Suprapubic skin (tissue), 4 donors: ENCODE data around the gene CCDC85A. TPM values are rescaled to one million over a fixed set of nuclear protein-coding genes. Genes with fewer than 3 reads are reported as not detected.
"Not testable (repeated sequence)": the region's sequence is repeated elsewhere in the genome, so short reads cannot be mapped to it uniquely, and the experiment has no call there.

ENCODE experiments used
- DNase-seq, 2 donors: peaks; one replicate each; pipeline ENCODE4 v3.0.0-alpha.2; 2019; ENCODE audit warnings: low spot score in 2 of 2
- H3K27ac ChIP-seq: fragments of 200-600 bp; sonication (generic); one replicate; pipeline ENCODE4 v1.5.1; 2019
- H3K27me3 ChIP-seq: fragments of 200-600 bp; sonication (generic); one replicate; pipeline ENCODE4 v1.5.1; 2019
- H3K36me3 ChIP-seq: fragments of 200-600 bp; sonication (generic); one replicate; pipeline ENCODE4 v1.5.1; 2019
- H3K4me1 ChIP-seq: fragments of 200-600 bp; sonication (generic); one replicate; pipeline ENCODE4 v1.5.1; 2019
- H3K4me3 ChIP-seq: fragments of 200-600 bp; sonication (generic); one replicate; pipeline ENCODE4 v1.5.1; 2019; ENCODE audit warnings: mild to moderate bottlenecking
- H3K9me3 ChIP-seq: fragments of 200-600 bp; sonication (generic); one replicate; pipeline ENCODE4 v1.5.1; 2019
- EP300 ChIP-seq: sonication (generic); formaldehyde crosslinking; IDR thresholded peaks from one replicate; pipeline ENCODE4 v1.6.1; 2017; ENCODE audit warnings: antibody characterized with exemption
- POLR2A ChIP-seq, 2 donors: fragments of 450-650 bp; IDR thresholded peaks; one replicate each; pipeline ENCODE4 v1.6.1; 2017; ENCODE audit warnings: antibody characterized with exemption in 2 of 2, mild to moderate bottlenecking in 2 of 2, moderate library complexity in 2 of 2
- POLR2AphosphoS5 ChIP-seq, 3 donors: sonication (generic); formaldehyde crosslinking; IDR thresholded peaks; one replicate each; pipeline ENCODE4 v1.6.1; 2017; ENCODE audit warnings: antibody characterized with exemption in 3 of 3
- WGBS: methylation state at CpG from one replicate; pipeline ENCODE4 v1.1.5; 2018; 5-methylcytosine and 5-hydroxymethylcytosine counted together
- total RNA-seq, 4 donors: library from RNA; depleted of rRNA; stranded (reverse); fragments of >200 nt; gene quantifications; one replicate each; pipeline ENCODE4 v1.1.0, GENCODE V29; 2016
- TF ChIP-seq, protein P1 (sequence below), 2 donors: fragments of 200-600 bp in 1 of 2; fragments of 450-650 bp in 1 of 2; sonication (generic) in 1 of 2; IDR thresholded peaks; one replicate each; pipeline ENCODE4 v1.5.1; 2016 to 2019; ENCODE audit warnings: antibody characterized with exemption in 2 of 2, mild to moderate bottlenecking in 1 of 2, moderate library complexity in 1 of 2

The CCDC85A gene
- 1 to 10 TPM; 1.9 to 3.2 (median 2.5) TPM for total RNA-seq

DNA sequence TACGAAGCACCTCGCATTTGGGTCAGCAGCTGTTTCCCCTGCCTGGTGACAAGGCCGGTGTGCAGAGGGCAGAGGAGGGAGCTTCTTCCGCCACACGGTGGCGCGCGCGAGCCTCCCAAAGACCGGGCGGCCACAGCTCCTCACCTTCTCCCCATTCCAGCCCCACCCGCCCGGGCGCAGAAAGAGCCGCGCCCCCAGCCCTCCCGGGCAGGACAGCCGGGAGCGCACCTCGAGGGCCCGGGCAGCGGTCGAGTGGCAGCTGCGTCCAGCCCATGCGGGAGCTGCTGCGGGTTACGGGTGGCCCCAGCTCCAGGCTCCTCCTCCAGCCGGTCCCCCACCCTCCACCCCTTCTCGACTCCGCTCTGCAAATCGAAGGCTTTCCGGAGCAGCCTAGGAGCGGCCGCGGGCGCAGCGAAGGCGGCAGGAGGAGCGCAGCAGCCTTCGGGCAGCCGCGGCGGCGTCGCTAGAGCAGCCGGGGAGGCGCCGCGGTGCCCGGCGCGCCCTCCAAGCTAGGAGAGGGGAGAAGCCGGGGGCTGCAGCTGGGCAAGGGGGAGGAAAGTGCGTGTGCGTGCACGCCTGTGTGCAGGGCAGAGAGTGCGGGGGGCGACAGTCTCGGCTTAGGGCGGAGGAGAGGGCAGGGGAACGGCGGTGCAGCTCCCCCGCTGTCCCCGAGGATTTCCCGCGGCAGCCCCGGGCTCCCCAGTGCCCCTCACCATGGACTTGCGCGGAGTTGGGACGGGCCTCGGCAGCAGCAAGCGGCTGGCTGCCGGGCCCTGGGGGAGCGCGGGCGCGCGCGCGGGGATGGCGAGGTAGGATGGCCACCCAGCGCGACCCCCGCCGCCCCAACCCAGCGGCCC lies at the start of gene CCDC85A:
Gene CCDC85A, plus strand, starts transcription at position 348 of the 857 bp plus-strand sequence. CDS start 635 bp downstream, outside the sequence.
- TF ChIP-seq POLR2A (IDR thresholded peaks at IDR 0.05) (no peak), POLR2AphosphoS5 (IDR thresholded peaks at IDR 0.05) (no peak), EP300 (no peak)
- TF ChIP-seq, protein P1, sequence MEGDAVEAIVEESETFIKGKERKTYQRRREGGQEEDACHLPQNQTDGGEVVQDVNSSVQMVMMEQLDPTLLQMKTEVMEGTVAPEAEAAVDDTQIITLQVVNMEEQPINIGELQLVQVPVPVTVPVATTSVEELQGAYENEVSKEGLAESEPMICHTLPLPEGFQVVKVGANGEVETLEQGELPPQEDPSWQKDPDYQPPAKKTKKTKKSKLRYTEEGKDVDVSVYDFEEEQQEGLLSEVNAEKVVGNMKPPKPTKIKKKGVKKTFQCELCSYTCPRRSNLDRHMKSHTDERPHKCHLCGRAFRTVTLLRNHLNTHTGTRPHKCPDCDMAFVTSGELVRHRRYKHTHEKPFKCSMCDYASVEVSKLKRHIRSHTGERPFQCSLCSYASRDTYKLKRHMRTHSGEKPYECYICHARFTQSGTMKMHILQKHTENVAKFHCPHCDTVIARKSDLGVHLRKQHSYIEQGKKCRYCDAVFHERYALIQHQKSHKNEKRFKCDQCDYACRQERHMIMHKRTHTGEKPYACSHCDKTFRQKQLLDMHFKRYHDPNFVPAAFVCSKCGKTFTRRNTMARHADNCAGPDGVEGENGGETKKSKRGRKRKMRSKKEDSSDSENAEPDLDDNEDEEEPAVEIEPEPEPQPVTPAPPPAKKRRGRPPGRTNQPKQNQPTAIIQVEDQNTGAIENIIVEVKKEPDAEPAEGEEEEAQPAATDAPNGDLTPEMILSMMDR (IDR thresholded peaks at IDR 0.05), result peak; percentile 64 to 97
- Histone ChIP-seq H3K4me3 (peak within 1 kb of the TSS; percentile 78), H3K27me3 (peaks cover 8% of the 10 kb centered on the region), H3K4me1 (peaks cover 29% of the 10 kb centered on the region), H3K36me3 (no peaks in the 10 kb centered on the region), H3K9me3 (no peaks in the 10 kb centered on the region), H3K27ac (peak within 1 kb of the TSS; percentile 29)
- 2% methylated on average over 13 of the region's 86 CpGs for WGBS
- peak; percentile 86 to 88 for DNase-seq

DNA sequence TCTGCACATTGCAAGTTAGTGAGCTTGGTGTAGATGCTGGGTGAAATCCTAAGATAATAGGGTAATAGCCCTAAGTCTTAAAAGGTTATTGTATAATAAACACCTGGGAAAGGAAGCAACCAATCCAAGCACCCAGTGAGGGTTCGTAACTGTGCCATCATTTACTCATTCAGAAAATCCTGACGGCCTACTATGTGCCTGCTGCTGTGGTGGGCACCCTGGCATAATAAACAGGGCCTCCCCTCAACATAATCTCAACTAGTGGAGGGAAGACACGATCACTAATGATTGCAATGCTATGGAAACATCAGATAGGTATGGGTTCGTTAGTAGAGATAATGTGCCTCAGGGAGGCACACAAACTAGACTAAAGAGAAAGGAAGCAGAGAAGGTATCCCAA lies 48.9 kb upstream of the CCDC85A start:
- H3K36me3 ChIP-seq, result no peaks in the 10 kb centered on the region

DNA sequence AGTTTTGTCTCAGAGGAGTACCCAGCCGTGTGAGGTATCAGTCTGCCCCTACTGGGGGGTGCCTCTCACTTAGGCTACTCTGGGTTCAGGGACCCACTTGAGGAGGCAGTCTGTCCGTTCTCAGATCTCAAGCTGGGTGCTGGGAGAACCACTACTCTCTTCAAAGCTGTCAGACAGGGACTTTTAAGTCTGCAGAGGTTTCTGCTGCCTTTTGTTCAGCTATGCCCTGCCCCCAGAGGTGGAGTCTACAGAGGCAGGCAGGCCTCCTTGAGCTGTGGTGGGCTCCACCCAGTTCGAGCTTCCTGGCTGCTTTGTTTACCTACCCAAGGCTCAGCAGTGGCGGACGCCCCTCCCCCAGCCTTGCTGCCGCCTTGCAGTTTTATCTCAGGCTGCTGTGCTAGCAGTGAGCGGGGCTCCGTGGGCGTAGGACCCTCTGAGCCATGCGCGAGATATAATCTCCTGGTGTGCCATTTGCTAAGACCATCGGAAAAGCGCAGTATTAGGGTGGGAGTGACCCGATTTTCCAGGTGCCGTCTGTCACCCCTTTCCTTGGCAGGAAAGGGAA lies 41.2 kb upstream of the CCDC85A start:
- H3K36me3 ChIP-seq, H3K27me3 ChIP-seq, H3K9me3 ChIP-seq, H3K4me3 ChIP-seq, H3K4me1 ChIP-seq, H3K27ac ChIP-seq, DNase-seq: not testable (repeated sequence)
- 96% methylated on average over 15 of the region's 15 CpGs for WGBS

More for the DNA sequence above, 48.9 kb upstream of the CCDC85A start:
- no peak for TF ChIP-seq EP300
- 88% methylated on average over 4 of the region's 4 CpGs for WGBS
- Histone ChIP-seq H3K27me3 (no peaks in the 10 kb centered on the region), H3K4me3 (no peak overlapping the region), H3K4me1 (no peaks in the 10 kb centered on the region), H3K27ac (no peak overlapping the region), H3K9me3 (no peaks in the 10 kb centered on the region)
- no peak for DNase-seq

DNA sequence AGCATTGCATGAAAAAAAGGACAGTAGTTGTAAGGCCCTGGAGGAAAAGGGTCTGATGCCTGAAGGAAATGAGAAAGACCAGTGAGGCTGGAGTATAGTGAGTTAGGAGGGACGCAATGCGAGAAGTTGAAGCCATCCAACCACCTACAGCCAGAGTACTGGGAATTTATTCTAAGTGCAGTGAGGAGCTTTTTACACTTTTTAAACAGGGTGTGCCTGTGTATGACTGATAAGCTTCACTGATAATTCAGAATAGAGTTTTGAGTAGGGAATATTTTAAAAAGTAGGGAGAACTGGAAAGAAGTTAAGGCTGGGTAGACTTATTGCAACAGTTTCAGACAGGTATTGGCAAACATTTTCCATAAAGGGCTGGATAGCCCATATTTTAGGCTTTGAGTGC lies 35.9 kb upstream of the CCDC85A start:
- no peaks in the 10 kb centered on the region for H3K27me3 ChIP-seq
- DNase-seq, result no peak
- 94% methylated on average over 2 of the region's 2 CpGs for WGBS
- H3K9me3 ChIP-seq, result no peaks in the 10 kb centered on the region
- TF ChIP-seq POLR2AphosphoS5 (IDR thresholded peaks at IDR 0.05), result no peak
- no peak for TF ChIP-seq EP300
- TF ChIP-seq POLR2A (IDR thresholded peaks at IDR 0.05), result no peak
- TF ChIP-seq, protein P1 (IDR thresholded peaks at IDR 0.05), result no peak
- H3K36me3 ChIP-seq, result no peaks in the 10 kb centered on the region
- H3K4me1 ChIP-seq, result no peaks in the 10 kb centered on the region
- no peak overlapping the region for H3K4me3 ChIP-seq
- H3K27ac ChIP-seq, result no peak overlapping the region

DNA sequence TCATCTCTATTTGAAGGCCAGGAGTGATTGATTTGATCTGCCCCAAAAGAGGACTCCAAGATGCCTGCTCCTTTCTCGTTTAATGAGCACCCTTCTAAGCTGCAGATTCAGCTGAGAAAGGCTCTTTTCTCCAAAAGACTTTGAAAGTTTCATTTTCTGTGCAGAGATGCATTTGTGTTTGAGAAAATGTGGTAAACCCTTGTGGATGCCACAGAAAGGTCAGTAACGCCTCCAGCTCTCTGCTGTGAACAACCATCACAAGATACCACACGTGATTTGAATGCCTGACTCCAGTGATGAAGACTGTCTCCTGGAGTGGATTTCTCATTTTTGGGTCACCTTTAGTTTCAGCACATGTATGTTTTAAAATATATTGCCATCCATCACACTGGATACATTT lies 35.0 kb upstream of the CCDC85A start:
- no peak for DNase-seq
- Histone ChIP-seq H3K27ac (no peak overlapping the region), H3K27me3 (no peaks in the 10 kb centered on the region), H3K4me1 (no peaks in the 10 kb centered on the region), H3K4me3 (no peak overlapping the region), H3K36me3 (no peaks in the 10 kb centered on the region), H3K9me3 (no peaks in the 10 kb centered on the region)
- WGBS, result 78% methylated on average over 3 of the region's 3 CpGs
- no peak for TF ChIP-seq EP300
- TF ChIP-seq, protein P1 (IDR thresholded peaks at IDR 0.05), result no peak
- no peak for TF ChIP-seq POLR2A (IDR thresholded peaks at IDR 0.05)
- TF ChIP-seq POLR2AphosphoS5 (IDR thresholded peaks at IDR 0.05), result no peak

DNA sequence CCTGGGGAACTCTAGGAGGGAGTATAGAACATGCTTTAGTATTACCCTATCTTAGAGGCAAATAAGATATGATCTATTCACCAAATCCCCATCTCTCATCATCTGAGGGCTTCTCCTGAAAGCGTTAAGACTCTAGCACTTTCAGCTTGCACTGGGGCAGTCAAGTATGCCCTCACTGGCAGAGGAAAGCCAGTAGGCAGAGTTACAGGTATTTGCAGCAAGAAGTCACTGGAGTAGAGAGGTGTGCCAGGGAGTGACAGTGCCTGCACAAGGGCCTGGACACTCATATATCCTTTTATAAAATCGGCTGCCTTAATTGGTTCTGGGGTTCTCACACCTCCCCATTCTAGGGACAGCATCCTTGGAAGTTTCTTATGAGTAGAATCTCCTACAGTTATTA lies 31.9 kb upstream of the CCDC85A start:
- no peak for TF ChIP-seq EP300
- TF ChIP-seq POLR2AphosphoS5 (IDR thresholded peaks at IDR 0.05), result no peak
- no peak for TF ChIP-seq POLR2A (IDR thresholded peaks at IDR 0.05)
- TF ChIP-seq, protein P1 (IDR thresholded peaks at IDR 0.05), result no peak
- Histone ChIP-seq H3K4me3 (no peak overlapping the region), H3K27me3 (no peaks in the 10 kb centered on the region), H3K9me3 (no peaks in the 10 kb centered on the region), H3K4me1 (no peaks in the 10 kb centered on the region), H3K27ac (no peak overlapping the region), H3K36me3 (no peaks in the 10 kb centered on the region)
- no peak for DNase-seq
- 76% methylated on average over 2 of the region's 2 CpGs for whole genome bisulfite sequencing
